Loucy (cell line): ENCODE data around the gene STK38L.

Experiments used
- EZH2phosphoT487 ChIP-seq: fragments of 200-600 bp; IDR thresholded peaks from 2 replicates; pipeline ENCODE4 v1.6.1; 2018; ENCODE audit warnings: antibody characterized with exemption, mild to moderate bottlenecking, moderate library complexity, borderline replicate concordance
- TF ChIP-seq, protein P1 (sequence below): fragments of 200-600 bp; sonication (generic); conservative IDR thresholded peaks from 2 replicates; pipeline ENCODE4 v1.5.1; 2014; ENCODE audit warnings: mild to moderate bottlenecking, antibody characterized with exemption, low read length

DNA sequence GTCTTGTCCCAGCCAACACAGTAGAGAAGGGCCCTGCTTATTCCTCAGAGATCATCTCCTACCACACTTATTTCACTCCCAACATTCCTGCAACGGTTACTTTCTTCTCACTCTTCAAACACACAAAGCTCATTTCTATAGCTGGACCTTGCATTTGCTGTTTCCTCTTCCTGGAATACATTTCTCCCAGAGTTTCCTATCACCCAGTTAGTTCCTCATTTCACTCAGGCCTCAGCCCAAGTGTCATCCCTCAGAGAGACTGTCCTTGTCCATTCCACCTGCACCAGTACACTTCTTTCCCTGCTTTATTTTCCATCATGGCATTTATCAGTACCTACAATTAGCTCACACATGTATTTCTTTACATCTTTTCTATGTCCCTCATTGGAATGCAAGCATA is 14.7 kb upstream of the STK38L start:
- TF ChIP-seq, protein P1, sequence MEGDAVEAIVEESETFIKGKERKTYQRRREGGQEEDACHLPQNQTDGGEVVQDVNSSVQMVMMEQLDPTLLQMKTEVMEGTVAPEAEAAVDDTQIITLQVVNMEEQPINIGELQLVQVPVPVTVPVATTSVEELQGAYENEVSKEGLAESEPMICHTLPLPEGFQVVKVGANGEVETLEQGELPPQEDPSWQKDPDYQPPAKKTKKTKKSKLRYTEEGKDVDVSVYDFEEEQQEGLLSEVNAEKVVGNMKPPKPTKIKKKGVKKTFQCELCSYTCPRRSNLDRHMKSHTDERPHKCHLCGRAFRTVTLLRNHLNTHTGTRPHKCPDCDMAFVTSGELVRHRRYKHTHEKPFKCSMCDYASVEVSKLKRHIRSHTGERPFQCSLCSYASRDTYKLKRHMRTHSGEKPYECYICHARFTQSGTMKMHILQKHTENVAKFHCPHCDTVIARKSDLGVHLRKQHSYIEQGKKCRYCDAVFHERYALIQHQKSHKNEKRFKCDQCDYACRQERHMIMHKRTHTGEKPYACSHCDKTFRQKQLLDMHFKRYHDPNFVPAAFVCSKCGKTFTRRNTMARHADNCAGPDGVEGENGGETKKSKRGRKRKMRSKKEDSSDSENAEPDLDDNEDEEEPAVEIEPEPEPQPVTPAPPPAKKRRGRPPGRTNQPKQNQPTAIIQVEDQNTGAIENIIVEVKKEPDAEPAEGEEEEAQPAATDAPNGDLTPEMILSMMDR: no peak
- no peak for TF ChIP-seq EZH2phosphoT487
